Measurements from ENCODE around the gene PRKG1.

PRKG1 gene

DNA sequence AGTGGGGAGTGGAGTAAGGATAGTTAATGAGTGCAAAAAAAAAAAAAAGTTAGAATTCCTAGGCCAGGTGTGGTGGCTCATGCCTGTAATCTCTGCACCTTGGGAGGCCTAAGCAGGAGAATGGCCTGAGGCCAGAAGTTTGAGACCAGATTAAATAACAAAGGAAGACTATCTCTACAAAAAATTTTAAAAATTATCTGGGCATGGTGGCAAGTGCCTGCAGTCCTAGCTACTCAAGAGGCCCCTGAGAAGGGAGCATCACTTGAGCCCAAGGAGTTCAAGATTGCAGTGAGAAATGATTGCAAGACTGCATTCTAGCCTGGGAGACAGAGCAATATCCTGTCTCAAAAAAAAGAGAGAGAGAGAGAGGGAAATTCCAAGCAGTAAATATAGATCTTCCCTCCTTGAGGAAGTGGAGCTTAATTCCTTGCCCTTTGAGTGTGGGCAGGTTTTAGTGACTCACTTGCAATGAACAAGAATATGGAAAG is 644.6 kb downstream of the PRKG1 start:
- no peak for TF ChIP-seq MAX (IDR thresholded peaks at IDR 0.05)
- TF ChIP-seq EGR1 (IDR thresholded peaks at IDR 0.05), result no peak
- no peak for TF ChIP-seq TAF1 (IDR thresholded peaks at IDR 0.05; ENCODE audit: low read depth)
- no peak for TF ChIP-seq FOXM1 (IDR thresholded peaks at IDR 0.05; ENCODE audit: borderline replicate concordance, low read depth)
- TF ChIP-seq EP300 (IDR thresholded peaks at IDR 0.05; ENCODE audit: borderline replicate concordance), result no peak
- no peak for TF ChIP-seq RAD21 (IDR thresholded peaks at IDR 0.05; ENCODE audit: low read depth)
- no peak for TF ChIP-seq TEAD4 (IDR thresholded peaks at IDR 0.05)
- no peak for TF ChIP-seq TCF12 (IDR thresholded peaks at IDR 0.05; ENCODE audit: low read depth)
- TF ChIP-seq CEBPB (IDR thresholded peaks at IDR 0.05), result no peak
- TF ChIP-seq NFIC (IDR thresholded peaks at IDR 0.05), result no peak
- no peak for TF ChIP-seq REST (IDR thresholded peaks at IDR 0.05; ENCODE audit: low read depth)
- TF ChIP-seq CREB1 (IDR thresholded peaks at IDR 0.05; ENCODE audit: low read depth), result no peak
- TF ChIP-seq USF1 (IDR thresholded peaks at IDR 0.05), result no peak
- no peak for TF ChIP-seq YY1 (IDR thresholded peaks at IDR 0.05; ENCODE audit: low read depth)
- no peak for TF ChIP-seq ZBTB7A (IDR thresholded peaks at IDR 0.05; ENCODE audit: low read depth)

DNA sequence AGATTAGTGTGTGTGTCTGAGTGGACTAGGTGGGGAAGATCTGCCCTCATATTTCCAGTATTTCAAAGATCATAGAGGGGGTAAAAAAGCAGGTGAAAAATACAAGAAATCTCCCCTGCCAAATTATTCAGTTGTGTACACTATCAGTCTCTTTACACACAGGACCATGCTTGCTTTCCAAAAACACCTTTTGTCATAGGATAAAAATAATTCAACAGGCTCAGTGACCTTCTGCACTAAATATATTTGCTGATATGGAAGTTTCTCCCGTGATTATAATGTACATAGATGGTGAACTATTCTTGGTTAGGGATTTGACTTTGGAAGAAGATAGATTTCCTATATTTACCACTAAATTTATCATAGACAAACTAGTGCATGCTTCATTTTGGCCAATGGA is 649.8 kb downstream of the PRKG1 start:
- TF ChIP-seq YY1 (IDR thresholded peaks at IDR 0.05; ENCODE audit: low read depth), result no peak
- no peak for TF ChIP-seq TAF1 (IDR thresholded peaks at IDR 0.05; ENCODE audit: low read depth)
- no peak for TF ChIP-seq USF1 (IDR thresholded peaks at IDR 0.05)
- TF ChIP-seq RAD21 (IDR thresholded peaks at IDR 0.05; ENCODE audit: low read depth), result no peak
- no peak for TF ChIP-seq ZBTB7A (IDR thresholded peaks at IDR 0.05; ENCODE audit: low read depth)
- no peak for TF ChIP-seq REST (IDR thresholded peaks at IDR 0.05; ENCODE audit: low read depth)
- TF ChIP-seq MAX (IDR thresholded peaks at IDR 0.05), result no peak
- TF ChIP-seq CEBPB (IDR thresholded peaks at IDR 0.05), result no peak
- no peak for TF ChIP-seq CREB1 (IDR thresholded peaks at IDR 0.05; ENCODE audit: low read depth)
- TF ChIP-seq FOXM1 (IDR thresholded peaks at IDR 0.05; ENCODE audit: borderline replicate concordance, low read depth), result no peak
- TF ChIP-seq TEAD4 (IDR thresholded peaks at IDR 0.05), result no peak
- no peak for TF ChIP-seq EGR1 (IDR thresholded peaks at IDR 0.05)
- TF ChIP-seq NFIC (IDR thresholded peaks at IDR 0.05), result no peak
- no peak for TF ChIP-seq TCF12 (IDR thresholded peaks at IDR 0.05; ENCODE audit: low read depth)
- no peak for TF ChIP-seq EP300 (IDR thresholded peaks at IDR 0.05; ENCODE audit: borderline replicate concordance)

DNA sequence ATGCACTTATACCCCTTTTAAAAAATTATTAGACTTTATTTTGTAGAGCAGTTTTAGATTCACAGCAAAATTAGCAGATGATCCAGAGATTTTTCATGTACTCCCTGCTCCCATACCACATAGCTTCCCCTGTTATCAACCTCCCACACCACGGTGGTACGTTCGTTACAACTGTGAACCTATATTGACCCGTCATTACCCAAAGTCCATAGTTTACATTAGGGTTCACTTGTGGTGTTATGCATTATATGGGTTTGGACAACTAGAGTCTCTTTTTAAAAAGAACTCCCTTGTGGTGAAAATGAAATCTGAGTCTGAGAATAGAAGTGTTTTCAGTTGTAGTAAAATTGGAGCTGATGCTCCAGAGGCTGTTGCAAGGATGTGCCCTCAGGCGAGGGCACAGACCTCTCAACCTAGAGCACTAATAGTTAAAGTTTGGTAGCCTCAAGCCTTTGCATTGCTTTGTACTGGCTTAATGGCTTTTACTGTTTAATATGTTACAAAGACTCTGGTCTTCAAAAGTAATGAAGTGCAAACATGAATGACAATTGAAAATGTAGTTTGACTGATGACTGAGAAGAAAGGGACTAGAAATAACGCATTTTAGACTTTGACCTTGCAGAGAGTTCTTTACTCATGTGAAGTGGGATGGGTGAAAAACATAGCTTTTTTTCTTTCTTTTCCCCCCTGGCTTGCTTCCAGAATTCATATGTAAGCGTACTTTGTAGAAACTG is 655.7 kb downstream of the PRKG1 start:
- TF ChIP-seq MAX (IDR thresholded peaks at IDR 0.05), result no peak
- TF ChIP-seq ZBTB7A (IDR thresholded peaks at IDR 0.05; ENCODE audit: low read depth), result no peak
- TF ChIP-seq TAF1 (IDR thresholded peaks at IDR 0.05; ENCODE audit: low read depth), result no peak

GRCh38 chr10:51733057-51733456 is 658.8 kb downstream of the PRKG1 start:
- TF ChIP-seq CREB1 (IDR thresholded peaks at IDR 0.05; ENCODE audit: low read depth) (no peak), NFIC (IDR thresholded peaks at IDR 0.05) (no peak), FOXM1 (IDR thresholded peaks at IDR 0.05; ENCODE audit: borderline replicate concordance, low read depth) (no peak), TEAD4 (IDR thresholded peaks at IDR 0.05) (no peak), EP300 (IDR thresholded peaks at IDR 0.05; ENCODE audit: borderline replicate concordance) (no peak), EGR1 (IDR thresholded peaks at IDR 0.05) (no peak), USF1 (IDR thresholded peaks at IDR 0.05) (no peak), YY1 (IDR thresholded peaks at IDR 0.05; ENCODE audit: low read depth) (no peak), TAF1 (IDR thresholded peaks at IDR 0.05; ENCODE audit: low read depth) (no peak), TCF12 (IDR thresholded peaks at IDR 0.05; ENCODE audit: low read depth) (no peak), RAD21 (IDR thresholded peaks at IDR 0.05; ENCODE audit: low read depth) (no peak), MAX (IDR thresholded peaks at IDR 0.05) (no peak), REST (IDR thresholded peaks at IDR 0.05; ENCODE audit: low read depth) (no peak), ZBTB7A (IDR thresholded peaks at IDR 0.05; ENCODE audit: low read depth) (no peak), CEBPB (IDR thresholded peaks at IDR 0.05) (no peak)

All from Ishikawa (cell line).